Effector memory CD4-positive, alpha-beta T cell (primary cell): ENCODE measurements around the gene LBP.

Experiments used
- DNase-seq, 3 donors: peaks; one replicate each; pipeline ENCODE4 v3.0.0-alpha.2; 2020
- H3K27ac ChIP-seq: 2 replicates; pipeline ENCODE4 v1.7.0; 2013; ENCODE audit warnings: mild to moderate bottlenecking, low read length, moderate library complexity; ENCODE audit not compliant: insufficient read depth, poor library complexity, severe bottlenecking
- H3K27me3 ChIP-seq: replicated peaks from 2 replicates; pipeline ENCODE4 v1.7.0; 2013; ENCODE audit warnings: mild to moderate bottlenecking, low read length; ENCODE audit not compliant: insufficient read depth, control insufficient read depth, poor library complexity, severe bottlenecking
- H3K36me3 ChIP-seq: 2 replicates; pipeline ENCODE4 v1.7.0; 2013; ENCODE audit warnings: mild to moderate bottlenecking, low read length, moderate library complexity; ENCODE audit not compliant: control insufficient read depth, insufficient read depth
- H3K4me1 ChIP-seq: 2 replicates; pipeline ENCODE4 v1.7.0; 2013; ENCODE audit warnings: low read length, mild to moderate bottlenecking; ENCODE audit not compliant: control insufficient read depth, insufficient read depth, poor library complexity, severe bottlenecking
- H3K4me3 ChIP-seq: 2 replicates; pipeline ENCODE4 v1.7.0; 2013; ENCODE audit warnings: low read length, low read depth, mild to moderate bottlenecking; ENCODE audit not compliant: insufficient read depth, poor library complexity, severe bottlenecking
- H3K9me3 ChIP-seq: 2 replicates; pipeline ENCODE4 v1.7.0; 2013; ENCODE audit warnings: mild to moderate bottlenecking, low read length, moderate library complexity; ENCODE audit not compliant: control insufficient read depth
- total RNA-seq, 3 donors: gene quantifications; one replicate each; lab custom pipeline; 2026; lab: John Stamatoyannopoulos, UW

The LBP gene
- total RNA-seq: 0 reads per million in 3 donors

DNA sequence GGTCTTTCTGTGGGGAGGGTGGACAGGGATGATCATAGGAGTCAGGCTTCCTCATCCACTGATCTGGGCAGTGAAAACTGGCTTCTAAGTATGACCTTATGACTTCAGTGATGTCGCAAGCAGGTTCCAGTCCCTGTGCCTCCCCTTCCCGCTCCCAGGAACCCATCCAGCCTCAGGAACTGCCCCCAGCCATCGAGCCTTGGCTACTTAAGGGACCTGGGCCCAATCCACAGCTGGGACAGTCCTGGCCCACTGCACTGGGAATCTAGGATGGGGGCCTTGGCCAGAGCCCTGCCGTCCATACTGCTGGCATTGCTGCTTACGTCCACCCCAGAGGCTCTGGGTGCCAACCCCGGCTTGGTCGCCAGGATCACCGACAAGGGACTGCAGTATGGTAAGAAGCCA lies at the start of gene LBP:
Gene LBP, plus strand, starts transcription at position 236 of the 405 bp plus-strand sequence. Its CDS starts 35 bp downstream, at position 271.
- Histone ChIP-seq H3K27me3 (no peaks in the 10 kb centered on the region), H3K4me1 (no peaks in the 10 kb centered on the region), H3K4me3 (no peak within 1 kb of the TSS), H3K9me3 (no peaks in the 10 kb centered on the region), H3K36me3 (no peaks in the 10 kb centered on the region), H3K27ac (no peak within 1 kb of the TSS)
- DNase-seq: no peak

GRCh38 chr20:38297916-38298674 lies 48.2 kb upstream of the LBP start:
- Histone ChIP-seq H3K27me3 (peaks cover 4% of the 10 kb centered on the region), H3K27ac (no peak overlapping the region), H3K9me3 (no peaks in the 10 kb centered on the region), H3K36me3 (no peaks in the 10 kb centered on the region), H3K4me3 (no peak overlapping the region), H3K4me1 (no peaks in the 10 kb centered on the region)
- DNase-seq: no peak

DNA sequence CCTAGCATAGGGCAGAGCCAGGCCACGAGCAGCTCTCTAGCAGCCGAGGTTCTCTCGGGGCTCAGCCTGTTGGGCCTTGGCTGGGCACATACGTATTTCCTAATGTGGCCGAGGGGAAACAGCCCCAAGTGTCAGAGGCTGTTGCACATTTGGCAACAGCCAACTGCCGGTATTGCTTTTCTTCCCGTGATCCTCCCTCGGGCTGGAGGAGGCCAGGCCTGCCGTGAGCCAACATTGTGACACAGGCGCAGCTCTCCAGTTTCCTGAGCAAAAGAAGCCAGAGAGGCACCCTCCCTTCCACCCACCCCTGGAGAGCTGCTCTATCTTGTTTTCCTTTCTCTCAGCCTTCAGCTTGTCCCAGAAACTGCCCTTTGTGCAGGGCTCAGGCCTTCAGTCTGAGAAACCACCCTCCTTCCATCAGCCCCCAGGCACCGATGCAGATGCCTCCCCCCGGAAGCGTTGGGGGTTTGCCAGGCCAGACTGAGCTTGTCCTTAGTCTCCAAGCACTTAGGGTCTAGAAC lies 47.5 kb upstream of the LBP start:
- Histone ChIP-seq H3K36me3 (no peaks in the 10 kb centered on the region), H3K9me3 (no peaks in the 10 kb centered on the region), H3K27ac (no peak overlapping the region), H3K4me3 (no peak overlapping the region), H3K4me1 (peaks cover 1% of the 10 kb centered on the region), H3K27me3 (peaks cover 5% of the 10 kb centered on the region)
- no peak for DNase-seq

DNA sequence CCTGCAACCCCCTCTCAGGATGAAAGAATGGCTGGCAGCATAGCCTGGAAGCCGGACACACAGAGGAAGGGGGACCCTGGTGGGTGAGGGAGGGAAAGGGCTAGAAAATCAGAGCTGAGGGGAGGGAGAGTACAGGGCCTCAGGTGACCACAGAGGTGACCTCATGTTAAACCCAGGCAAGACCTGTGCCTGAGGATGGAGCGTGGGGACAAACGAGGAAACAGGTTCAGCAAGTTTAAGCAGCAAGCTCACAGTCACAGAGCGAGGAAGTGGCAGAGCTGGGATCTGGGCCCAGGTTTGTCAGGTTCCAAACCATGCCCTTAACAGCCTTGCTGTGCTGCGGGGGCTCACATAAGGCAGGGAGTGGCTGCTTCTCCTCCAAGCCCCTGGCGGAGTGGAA lies 46.3 kb upstream of the LBP start:
- Histone ChIP-seq H3K4me1 (peaks cover 5% of the 10 kb centered on the region), H3K27me3 (peaks cover 5% of the 10 kb centered on the region), H3K27ac (no peak overlapping the region), H3K4me3 (no peak overlapping the region), H3K9me3 (no peaks in the 10 kb centered on the region), H3K36me3 (no peaks in the 10 kb centered on the region)
- DNase-seq: no peak

GRCh38 chr20:38300438-38300837 lies 45.8 kb upstream of the LBP start:
- Histone ChIP-seq H3K4me1 (peaks cover 5% of the 10 kb centered on the region), H3K9me3 (no peaks in the 10 kb centered on the region), H3K27ac (no peak overlapping the region), H3K36me3 (no peaks in the 10 kb centered on the region), H3K27me3 (peaks cover 5% of the 10 kb centered on the region), H3K4me3 (no peak overlapping the region)
- DNase-seq: no peak

- H3K27ac ChIP-seq: no peak overlapping the region
- H3K27me3 ChIP-seq: peaks cover 5% of the 10 kb centered on the region
- H3K9me3 ChIP-seq: no peaks in the 10 kb centered on the region
- H3K4me3 ChIP-seq: no peak overlapping the region
- no peaks in the 10 kb centered on the region for H3K36me3 ChIP-seq
- H3K4me1 ChIP-seq: peaks cover 5% of the 10 kb centered on the region
- no peak for DNase-seq
Observed at GRCh38 chr20:38301309-38301708, 45.0 kb upstream of the LBP start.

GRCh38 chr20:38302786-38303185 lies 43.5 kb upstream of the LBP start:
- Histone ChIP-seq H3K36me3 (no peaks in the 10 kb centered on the region), H3K27ac (no peak overlapping the region), H3K4me3 (no peak overlapping the region), H3K9me3 (no peaks in the 10 kb centered on the region), H3K27me3 (peaks cover 5% of the 10 kb centered on the region), H3K4me1 (peaks cover 5% of the 10 kb centered on the region)
- DNase-seq: no peak

DNA sequence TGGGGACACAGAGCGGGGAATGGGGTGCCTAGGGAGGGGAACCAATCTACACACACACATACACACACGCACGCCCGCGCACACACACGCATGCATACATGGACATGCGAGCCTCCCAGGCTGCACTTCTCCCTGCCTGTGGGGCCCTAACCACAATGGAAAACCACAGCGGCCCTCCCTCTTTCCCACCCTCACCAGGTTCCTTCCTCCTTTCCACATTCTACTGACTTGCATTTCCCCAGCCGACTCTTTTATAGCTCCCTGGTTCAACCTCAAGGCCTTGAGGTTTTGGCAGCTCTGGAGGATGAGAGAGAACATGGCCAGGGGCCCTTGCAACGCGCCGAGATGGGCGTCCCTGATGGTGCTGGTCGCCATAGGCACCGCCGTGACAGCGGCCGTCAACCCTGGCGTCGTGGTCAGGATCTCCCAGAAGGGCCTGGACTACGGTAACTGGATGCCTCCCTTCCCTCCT lies 42.3 kb upstream of the LBP start, which contains the start of gene BPI:
Gene BPI, plus strand, starts transcription at position 249 of the 472 bp plus-strand sequence. Its CDS starts 68 bp downstream, at position 317.
- no peaks in the 10 kb centered on the region for H3K9me3 ChIP-seq
- peaks cover 5% of the 10 kb centered on the region for H3K4me1 ChIP-seq
- no peak for DNase-seq
- H3K27me3 ChIP-seq: peaks cover 5% of the 10 kb centered on the region
- H3K27ac ChIP-seq: no peak within 1 kb of the TSS
- no peaks in the 10 kb centered on the region for H3K36me3 ChIP-seq
- no peak within 1 kb of the TSS for H3K4me3 ChIP-seq

DNA sequence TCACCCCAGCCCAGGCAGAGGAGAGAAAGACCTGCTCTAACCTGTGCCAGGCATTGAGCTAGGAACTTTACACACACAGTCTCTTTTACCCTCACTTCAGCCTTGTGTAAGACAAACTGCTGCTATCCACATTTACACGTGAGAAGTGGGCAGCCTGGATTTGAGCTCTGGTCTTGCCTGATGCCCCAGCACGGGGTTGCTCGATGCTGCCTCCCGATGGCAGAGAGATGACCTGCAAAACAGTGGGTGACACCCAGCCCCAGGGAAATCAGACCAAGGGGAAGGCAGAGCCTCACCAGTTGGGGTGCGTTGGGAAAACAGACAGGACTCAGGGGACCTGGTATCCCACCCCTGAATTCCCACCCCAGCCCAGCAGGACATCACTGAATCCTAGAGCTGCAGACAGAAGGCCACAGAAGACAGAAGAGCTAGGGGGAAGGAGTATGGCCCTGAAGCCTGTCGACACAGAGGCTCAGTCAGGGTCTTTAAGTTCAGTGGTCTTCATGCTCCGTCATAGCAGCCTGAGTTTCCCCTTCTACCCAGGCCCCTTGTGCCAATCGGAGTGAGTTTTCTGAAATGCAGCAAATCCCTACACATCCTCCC lies 41.3 kb upstream of the LBP start:
- no peak overlapping the region for H3K27ac ChIP-seq
- DNase-seq: no peak
- no peaks in the 10 kb centered on the region for H3K9me3 ChIP-seq
- H3K4me3 ChIP-seq: no peak overlapping the region
- peaks cover 5% of the 10 kb centered on the region for H3K4me1 ChIP-seq
- peaks cover 5% of the 10 kb centered on the region for H3K27me3 ChIP-seq
- H3K36me3 ChIP-seq: no peaks in the 10 kb centered on the region

- Histone ChIP-seq H3K27me3 (peaks cover 5% of the 10 kb centered on the region), H3K36me3 (no peaks in the 10 kb centered on the region), H3K4me3 (no peak overlapping the region), H3K27ac (no peak overlapping the region), H3K4me1 (peaks cover 5% of the 10 kb centered on the region), H3K9me3 (no peaks in the 10 kb centered on the region)
- DNase-seq: no peak
Observed at GRCh38 chr20:38305541-38305940, 40.7 kb upstream of the LBP start.
